K562 (cell line): ENCODE measurements around the gene NUDT21. TPM values are rescaled to one million over a fixed set of nuclear protein-coding genes. Genes with fewer than 3 reads are reported as not detected.
"Not testable (repeated sequence)": the region's sequence is repeated elsewhere in the genome, so short reads cannot be mapped to it uniquely, and the experiment has no call there.

Experiments used
- ATAC-seq: fragments of 200-7000 bp; cut with Tn5 transposase; 3 replicates; pipeline ENCODE4 v1.9.1; 2020; ENCODE audit warnings: moderate library complexity
- BruUV-seq: library from RNA; stranded (reverse); fragments of 400-500 nt; replicated peaks from 2 replicates; lab custom pipeline; 2021; lab: Mats Ljungman, UMichigan
- CTCF ChIA-PET: fragments of 300-600 bp; formaldehyde crosslinking; extraction: SDS; loops from one replicate; lab custom pipeline; 2021; ENCODE audit warnings: low intra/inter-chr PET ratio; lab: Yijun Ruan, JAX
- POLR2A ChIA-PET: fragments of 300-600, 350-650 bp; sonication (Branson Sonifier 250); formaldehyde crosslinking; extraction: SDS; loops from one replicate; lab custom pipeline; 2021; ENCODE audit warnings: antibody characterized with exemption, inconsistent platforms; lab: Yijun Ruan, JAX
- DNase-seq, 4 experiments: peaks; one replicate each; pipeline versions ENCODE4 v3.0.0 to v3.0.0-alpha.2; 2011 to 2018; ENCODE audit warnings: low spot score in 3 of 4, mixed read lengths in 3 of 4; ENCODE audit errors: extremely low read depth in 1 of 4
- FAIRE-seq: peaks from 2 replicates; lab custom pipeline; 2011; peaks lifted over from hg19 to GRCh38; lab: Jason Lieb, UNC
- H2AFZ ChIP-seq: 2 replicates; pipeline ENCODE4 v1.6.0; 2011; ENCODE audit warnings: low read depth, low read length, control low read depth, inconsistent platforms
- H3K27ac ChIP-seq: fragments of 200-600 bp; 3 replicates; pipeline ENCODE4 v1.8.0; 2011; ENCODE audit warnings: low read depth, mild to moderate bottlenecking, control low read depth, inconsistent platforms, low read length, moderate library complexity, mixed read lengths; ENCODE audit errors: extremely low read depth
- H3K27me3 ChIP-seq, 2 experiments: fragments of 300-600 bp in 1 of 2; 2 replicates in 1 of 2; 3 replicates in 1 of 2; pipeline versions ENCODE4 v1.6.0 to v1.8.0; 2011; ENCODE audit warnings: inconsistent platforms in 2 of 2, low read length in 2 of 2, mild to moderate bottlenecking in 1 of 2, mixed read lengths in 1 of 2, moderate library complexity in 1 of 2; ENCODE audit not compliant: control insufficient read depth in 2 of 2, insufficient read depth in 2 of 2
- H3K36me3 ChIP-seq: fragments of 300-600 bp; 3 replicates; pipeline ENCODE4 v1.8.0; 2011; ENCODE audit warnings: mild to moderate bottlenecking, low read length, inconsistent platforms; ENCODE audit not compliant: control insufficient read depth, insufficient read depth
- H3K4me1 ChIP-seq, 2 experiments: fragments of 200-600 bp in 1 of 2; replicated peaks in 1 of 2; 2 replicates in 1 of 2; 3 replicates in 1 of 2; pipeline versions ENCODE4 v1.5.1 to v1.8.0; 2011; ENCODE audit warnings: inconsistent platforms in 2 of 2, low read length in 2 of 2, mild to moderate bottlenecking in 1 of 2, mixed read lengths in 1 of 2, moderate library complexity in 1 of 2; ENCODE audit not compliant: control insufficient read depth in 2 of 2, insufficient read depth in 2 of 2
- H3K4me2 ChIP-seq: 2 replicates; pipeline ENCODE4 v1.6.1; 2011; ENCODE audit warnings: low read length, control low read depth, inconsistent platforms, mixed read lengths; ENCODE audit not compliant: insufficient read depth
- H3K4me3 ChIP-seq: fragments of 200-600 bp; sonication (generic), shearing (Covaris generic); 2 replicates; pipeline ENCODE4 v1.5.1; 2016; ENCODE audit warnings: control low read depth, inconsistent platforms
- H3K79me2 ChIP-seq: fragments of 200-600 bp; 3 replicates; pipeline ENCODE4 v1.8.0; 2011; ENCODE audit warnings: low read length, inconsistent platforms; ENCODE audit not compliant: control insufficient read depth, insufficient read depth
- H3K9ac ChIP-seq, 2 experiments: 2 replicates each; pipeline versions ENCODE4 v1.6.0 to v1.6.1; 2011; ENCODE audit warnings: low read depth in 2 of 2, low read length in 2 of 2, control low read depth in 1 of 2, inconsistent platforms in 1 of 2, mild to moderate bottlenecking in 1 of 2, mixed read lengths in 1 of 2; ENCODE audit not compliant: insufficient read depth in 1 of 2
- H3K9me1 ChIP-seq: one replicate; pipeline ENCODE4 v1.6.0; 2011; ENCODE audit warnings: inconsistent platforms, mild to moderate bottlenecking, low read length, moderate library complexity; ENCODE audit not compliant: control insufficient read depth, insufficient read depth
- H3K9me3 ChIP-seq: replicated peaks from 2 replicates; pipeline ENCODE4 v1.5.1; 2011; ENCODE audit warnings: low read depth, low read length, inconsistent platforms; ENCODE audit not compliant: control insufficient read depth, insufficient read depth
- H4K20me1 ChIP-seq: replicated peaks from 2 replicates; pipeline ENCODE4 v1.6.1; 2011; ENCODE audit warnings: low read length, inconsistent platforms, mixed read lengths; ENCODE audit not compliant: control insufficient read depth, insufficient read depth
- CBX5 ChIP-seq: IDR thresholded peaks from 2 replicates; pipeline ENCODE4 v1.6.1; 2014; ENCODE audit warnings: low read depth, borderline replicate concordance
- HSF4 ChIP-seq: fragments of 250-450 bp; sonication (Bioruptor Pico); IDR thresholded peaks from 2 replicates; pipeline ENCODE4 v2.1.2; 2022; ENCODE audit warnings: mild to moderate bottlenecking, moderate library complexity, borderline replicate concordance
- WGBS: fragments of 100-300 bp; shearing (Covaris generic); methylation state at CpG from one replicate; pipeline ENCODE4 v1.1.6; 2016; ENCODE audit warnings: low coverage, mixed read lengths; ENCODE audit not compliant: insufficient coverage; ENCODE audit errors: missing lambda C conversion rate; 5-methylcytosine and 5-hydroxymethylcytosine counted together
- in situ Hi-C: fragments of 300-500 bp; cut with MboI; formaldehyde crosslinking; loops from 4 replicates; pipeline ENCODE4 v1.15.0; 2018; ENCODE audit warnings: inconsistent platforms, mixed read lengths
- intact Hi-C: fragments of 100-400 bp; cut with micrococcal nuclease; formaldehyde crosslinking; loops from 2 replicates; pipeline ENCODE4 v1.14.2; 2022
- polyA plus RNA-seq, 8 experiments: library from polyadenylated mRNA; depleted of rRNA in 4 of 8; stranded (reverse) in 5 of 8; unstranded in 3 of 8; fragments of >200 nt; fragmentation: Nextera tagmentation in 2 of 8; fragmentation: Illumina TruSeq in 1 of 8; extraction: Ambion mirVana in 2 of 8; extraction: Trizol in 1 of 8; gene quantifications; 2 replicates each; pipeline versions ENCODE4 v1.2.1 to v1.2.3, GENCODE V29; 2011 to 2014; ENCODE audit warnings: inconsistent platforms in 1 of 8, missing spikeins in 1 of 8
- total RNA-seq, 7 experiments: library from RNA; depleted of rRNA in 6 of 7; stranded (reverse); fragments of >200 nt in 6 of 7; fragmentation: Illumina TruSeq in 2 of 7; extraction: Trizol in 2 of 7; gene quantifications; 2 replicates each; pipeline versions ENCODE4 v1.2.1 to v1.2.3, GENCODE V29; 2011 to 2021; ENCODE audit warnings: low replicate concordance in 1 of 7

NUDT21 gene
- total and polyA plus RNA-seq, 9 of the 15 experiments (the other 6 are each of a cell fraction or from before 2014, with no cell fraction given): 62.4 to 218 (median 121) TPM

- no peak overlapping the region for H3K27ac ChIP-seq
- DNase-seq: no peak
- no peak for ATAC-seq
- H3K9ac ChIP-seq: no peak overlapping the region
- no peaks in the 10 kb centered on the region for H3K9me3 ChIP-seq
- intact Hi-C loops (no loop called here), in situ Hi-C loops (no loop called here)
- TF ChIP-seq HSF4 (CRISPR knock-in tag) (no peak), CBX5 (no peak)
- no peaks in the 10 kb centered on the region for H4K20me1 ChIP-seq
- H3K4me3 ChIP-seq: no peak overlapping the region
- no TSS peak for BruUV-seq
- ChIA-PET CTCF (no interaction called here), POLR2A (interaction anchor here (0.7 to 2.4 kb wide), 6 partner anchors 10 to 53 kb away, joined by 3 to 13 read pairs (median 4); no protein-coding TSS in a partner anchor)
- peaks cover 51% of the 10 kb centered on the region for H3K36me3 ChIP-seq
- peaks cover 7% of the 10 kb centered on the region; the same call in 2 of the 3 replicates for H3K79me2 ChIP-seq
- no peaks in the 10 kb centered on the region for H3K9me1 ChIP-seq
- no peaks in the 10 kb centered on the region for H3K27me3 ChIP-seq
- no peak overlapping the region for H3K4me2 ChIP-seq
- 60% methylated on average over 2 of the region's 2 CpGs for WGBS
- H2AFZ ChIP-seq: no peak overlapping the region
- FAIRE-seq: no peak
- H3K4me1 ChIP-seq: no peaks in the 10 kb centered on the region
Observed at GRCh38 chr16:56399047-56399446, 52.1 kb downstream of the NUDT21 start.

GRCh38 chr16:56396724-56397123, 54.4 kb downstream of the NUDT21 start:
- POLR2A ChIA-PET: not testable (repeated sequence)

More at GRCh38 chr16:56396724-56397123, 54.4 kb downstream of the NUDT21 start:
- H3K4me3 ChIP-seq, intact Hi-C loops, H2AFZ ChIP-seq, BruUV-seq, H3K4me2 ChIP-seq, ATAC-seq, CTCF ChIA-PET, H4K20me1 ChIP-seq, H3K27me3 ChIP-seq, H3K9me1 ChIP-seq, H3K9me3 ChIP-seq, H3K27ac ChIP-seq, in situ Hi-C loops, H3K9ac ChIP-seq, DNase-seq, H3K79me2 ChIP-seq, H3K4me1 ChIP-seq, FAIRE-seq: not testable (repeated sequence)
- WGBS: 100% methylated on average over 3 of the region's 3 CpGs
- peaks cover 33% of the 10 kb centered on the region for H3K36me3 ChIP-seq
